A673 (cell line): ENCODE data around the gene KYAT1. TPM values are rescaled to one million over a fixed set of nuclear protein-coding genes. Genes with fewer than 3 reads are reported as not detected.

ENCODE experiments used
- Bru-seq: library from RNA; stranded (reverse); fragments of 400-500 nt; gene quantifications from one replicate; lab custom pipeline; 2021; lab: Mats Ljungman, UMichigan
- BruChase-seq, 2 experiments: library from RNA; stranded (reverse); fragments of 400-500 nt; gene quantifications; one replicate each; lab custom pipeline; 2021; lab: Mats Ljungman, UMichigan
- BruUV-seq: library from RNA; stranded (reverse); fragments of 400-500 nt; replicated peaks from 2 replicates; lab custom pipeline; 2021; lab: Mats Ljungman, UMichigan
- CTCF ChIA-PET: fragments of 300-600 bp; sonication (Branson Sonifier 250); formaldehyde crosslinking; loops from one replicate; lab custom pipeline; 2022; ENCODE audit warnings: antibody characterized with exemption; lab: Charles Lee
- POLR2A ChIA-PET: fragments of 300-600 bp; sonication (Branson Sonifier 250); formaldehyde crosslinking; loops from one replicate; lab custom pipeline; 2022; ENCODE audit warnings: antibody characterized with exemption; ENCODE audit not compliant: low non-redundant PET; lab: Charles Lee
- DNase-seq: peaks from one replicate; pipeline ENCODE4 v3.0.0-alpha.2; 2015; ENCODE audit warnings: low spot score
- H3K27ac ChIP-seq: fragments of 200-600 bp; sonication (generic); 2 replicates; pipeline ENCODE4 v1.5.1; 2016; ENCODE audit warnings: mixed run types, low read depth, mild to moderate bottlenecking, mixed read lengths, antibody characterized with exemption, low read length; ENCODE audit not compliant: poor library complexity, severe bottlenecking
- H3K27me3 ChIP-seq: fragments of 200-600 bp; sonication (generic); replicated peaks from 2 replicates; pipeline ENCODE4 v1.6.1; 2017; ENCODE audit warnings: mixed run types, low read depth, mild to moderate bottlenecking, mixed read lengths, antibody characterized with exemption, low read length; ENCODE audit not compliant: insufficient read depth, poor library complexity
- H3K36me3 ChIP-seq: fragments of 200-600 bp; sonication (generic); 2 replicates; pipeline ENCODE4 v1.6.1; 2016; ENCODE audit warnings: mixed run types, mild to moderate bottlenecking, mixed read lengths, antibody characterized with exemption, low read length; ENCODE audit not compliant: insufficient read depth, poor library complexity, severe bottlenecking
- H3K4me1 ChIP-seq: fragments of 200-600 bp; sonication (generic); 2 replicates; pipeline ENCODE4 v1.6.1; 2017; ENCODE audit warnings: mixed run types, mild to moderate bottlenecking, mixed read lengths, antibody characterized with exemption, low read length; ENCODE audit not compliant: insufficient read depth, poor library complexity, severe bottlenecking
- H3K4me3 ChIP-seq: fragments of 200-600 bp; sonication (generic); 2 replicates; pipeline ENCODE4 v1.5.1; 2016; ENCODE audit warnings: low read depth, mixed run types, mild to moderate bottlenecking, mixed read lengths, low read length; ENCODE audit not compliant: poor library complexity, severe bottlenecking
- H3K9me3 ChIP-seq: fragments of 200-600 bp; sonication (generic); 2 replicates; pipeline ENCODE4 v1.6.1; 2016; ENCODE audit warnings: mixed run types, low read depth, mild to moderate bottlenecking, mixed read lengths, antibody characterized with exemption, low read length; ENCODE audit not compliant: poor library complexity, severe bottlenecking
- EZH2 ChIP-seq: fragments of 200-600 bp; sonication (generic); IDR thresholded peaks from 2 replicates; pipeline ENCODE4 v1.6.1; 2017; ENCODE audit warnings: borderline replicate concordance, low read depth, mild to moderate bottlenecking, mixed read lengths, antibody characterized with exemption, low read length; ENCODE audit not compliant: poor library complexity, severe bottlenecking
- intact Hi-C: fragments of 100-400 bp; cut with micrococcal nuclease; formaldehyde crosslinking; loops from one replicate; pipeline ENCODE4 v1.10.0; 2022; ENCODE audit not compliant: unreplicated experiment
- long read RNA-seq: library from polyadenylated mRNA; stranded (forward); transcript quantifications from one replicate; pipeline ENCODE4 v2.0.0, GENCODE V29; 2022
- total RNA-seq: library from RNA; stranded (reverse); gene quantifications from 2 replicates; pipeline ENCODE4 v1.2.3, GENCODE V29; 2021
- TF ChIP-seq, protein P1 (sequence below): fragments of 300-800, 200-600 bp; sonication (generic); conservative IDR thresholded peaks from 2 replicates; pipeline ENCODE4 v1.5.1; 2017; ENCODE audit warnings: low read depth, mild to moderate bottlenecking, antibody characterized with exemption, low read length, moderate library complexity, mixed read lengths

Gene KYAT1
- 17.9 and 20.1 TPM in 2 replicates for total RNA-seq
- percentile 59 among the genes with signal in this experiment for Bru-seq, nascent RNA
- BruChase-seq, experiment 1, labeled RNA remaining after a 2-hour chase = percentile 70 among the genes with signal in this experiment
- BruChase-seq, experiment 2, labeled RNA remaining after a 6-hour chase = percentile 77 among the genes with signal in this experiment
- long read RNA-seq, transcript KYAT1-201 (13 exons, 1,903 nt) = major isoform, 9 of 44 reads
- long read RNA-seq, partial matches to known transcripts = 7 of 44 reads
- long read RNA-seq, other reads (novel, unspliced or antisense) = 27 of 44 reads

DNA sequence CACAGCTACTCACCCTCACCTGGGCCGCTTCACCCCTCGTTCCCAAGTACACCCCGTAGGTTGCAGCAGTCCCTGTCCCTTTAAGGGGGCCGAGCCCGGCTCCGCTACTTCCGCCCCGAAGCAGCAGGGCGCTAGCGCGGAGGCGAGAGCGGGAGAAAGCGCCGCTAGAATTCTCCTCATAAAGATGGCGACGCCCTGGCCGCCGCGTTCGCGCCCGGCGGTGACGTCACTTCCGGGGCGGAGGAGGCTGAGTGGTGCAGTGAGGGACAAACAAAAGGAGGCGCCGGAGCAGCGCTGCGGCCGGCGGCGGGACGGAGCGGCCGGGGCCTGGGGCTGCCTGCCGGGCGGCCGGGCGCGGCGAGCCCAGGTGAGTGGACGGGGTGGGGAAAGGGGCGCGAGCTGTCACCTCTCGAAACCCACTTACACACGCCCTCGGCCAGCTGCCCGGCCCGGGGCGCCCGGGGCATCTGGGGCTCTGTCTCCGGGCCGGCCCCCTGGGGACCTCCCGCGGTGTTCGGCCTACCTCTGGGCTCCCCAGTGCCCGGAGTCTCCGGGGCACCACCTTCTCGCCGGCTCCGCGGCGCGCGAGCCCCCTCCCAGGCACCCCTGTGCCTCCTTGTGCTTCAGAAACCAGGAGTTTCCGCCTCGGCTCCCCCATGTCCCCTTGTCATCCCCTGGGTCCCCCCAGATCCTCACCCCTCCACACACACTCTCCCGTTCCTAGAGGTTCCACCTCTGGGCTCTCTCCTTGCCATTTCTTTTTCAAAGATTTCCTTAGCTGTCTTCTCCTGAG is at the start of gene KYAT1, which contains the start of gene LRRC8A:
Gene KYAT1, minus strand, starts transcription at position 67 of the 793 bp plus-strand sequence. CDS start 36,545 bp downstream, outside the sequence.
Gene LRRC8A, plus strand, starts transcription at position 250 of the 793 bp plus-strand sequence. CDS start 25,032 bp downstream, outside the sequence.
- peaks cover 4% of the 10 kb centered on the region for H3K36me3 ChIP-seq
- no peak for TF ChIP-seq EZH2
- TF ChIP-seq, protein P1, sequence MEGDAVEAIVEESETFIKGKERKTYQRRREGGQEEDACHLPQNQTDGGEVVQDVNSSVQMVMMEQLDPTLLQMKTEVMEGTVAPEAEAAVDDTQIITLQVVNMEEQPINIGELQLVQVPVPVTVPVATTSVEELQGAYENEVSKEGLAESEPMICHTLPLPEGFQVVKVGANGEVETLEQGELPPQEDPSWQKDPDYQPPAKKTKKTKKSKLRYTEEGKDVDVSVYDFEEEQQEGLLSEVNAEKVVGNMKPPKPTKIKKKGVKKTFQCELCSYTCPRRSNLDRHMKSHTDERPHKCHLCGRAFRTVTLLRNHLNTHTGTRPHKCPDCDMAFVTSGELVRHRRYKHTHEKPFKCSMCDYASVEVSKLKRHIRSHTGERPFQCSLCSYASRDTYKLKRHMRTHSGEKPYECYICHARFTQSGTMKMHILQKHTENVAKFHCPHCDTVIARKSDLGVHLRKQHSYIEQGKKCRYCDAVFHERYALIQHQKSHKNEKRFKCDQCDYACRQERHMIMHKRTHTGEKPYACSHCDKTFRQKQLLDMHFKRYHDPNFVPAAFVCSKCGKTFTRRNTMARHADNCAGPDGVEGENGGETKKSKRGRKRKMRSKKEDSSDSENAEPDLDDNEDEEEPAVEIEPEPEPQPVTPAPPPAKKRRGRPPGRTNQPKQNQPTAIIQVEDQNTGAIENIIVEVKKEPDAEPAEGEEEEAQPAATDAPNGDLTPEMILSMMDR = no peak
- POLR2A ChIA-PET = no interaction called here

DNA sequence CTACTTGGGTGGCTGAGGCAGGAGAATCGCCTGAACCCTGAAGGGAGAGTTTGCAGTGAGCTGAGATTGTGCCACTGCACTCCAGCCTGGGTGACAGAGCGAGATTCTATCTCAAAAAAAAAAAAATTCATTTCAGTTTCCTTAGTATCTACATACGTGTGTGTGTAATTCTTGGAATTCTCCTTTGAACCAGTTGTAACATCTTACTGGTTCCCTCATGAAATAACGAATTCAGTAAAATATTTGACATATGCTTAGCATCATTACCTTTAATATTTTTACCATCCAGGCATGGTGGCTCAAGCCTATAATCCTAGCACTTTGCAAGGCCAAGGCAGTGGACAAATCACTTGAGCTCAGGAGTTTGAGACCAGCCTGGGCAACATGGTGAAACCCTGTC is 47.8 kb upstream of the KYAT1 start:
- ChIA-PET POLR2A (interaction anchor here (0.7 kb wide), 1 partner anchor 1004 kb away, joined by 9 read pairs; no protein-coding TSS in a partner anchor), CTCF (interaction anchor here (0.7 kb wide), 1 partner anchor 228 kb away, joined by 4 read pairs; the partner anchor contains the start of gene PKN3)

More for the DNA sequence above, at the start of gene KYAT1, which contains the start of gene LRRC8A:
- BruUV-seq = no TSS peak
- H3K27me3 ChIP-seq = no peaks in the 10 kb centered on the region
- peak within 1 kb of the TSS; percentile 96 for H3K4me3 ChIP-seq
- peaks cover 9% of the 10 kb centered on the region for H3K4me1 ChIP-seq
- H3K9me3 ChIP-seq = no peaks in the 10 kb centered on the region
- intact Hi-C loops = loop anchor here (5.0 kb wide), 1 partner anchor 40 kb away; the partner anchor contains the start of gene PHYHD1
- DNase-seq = peak; percentile 99
- H3K27ac ChIP-seq = peak within 1 kb of the TSS; percentile 96
- CTCF ChIA-PET = no interaction called here

More for the DNA sequence above, 47.8 kb upstream of the KYAT1 start:
- no peak for DNase-seq
- Histone ChIP-seq H3K27ac (no peak overlapping the region), H3K4me1 (no peaks in the 10 kb centered on the region), H3K27me3 (no peaks in the 10 kb centered on the region), H3K36me3 (no peaks in the 10 kb centered on the region), H3K4me3 (no peak overlapping the region), H3K9me3 (no peaks in the 10 kb centered on the region)
- intact Hi-C loops = loop anchor here (2.0 to 5.0 kb wide), 2 partner anchors 77 to 197 kb away; no protein-coding TSS in a partner anchor
- TF ChIP-seq EZH2 = no peak
- TF ChIP-seq, protein P1 = no peak
- BruUV-seq = no TSS peak
